DOHH2 (cell line): ENCODE results near the gene QDPR.

Experiments
- H3F3A ChIP-seq: fragments of 200-600 bp; sonication (generic), shearing (Covaris generic); 2 replicates; pipeline ENCODE4 v1.6.0; 2016; ENCODE audit warnings: antibody characterized with exemption, mild to moderate bottlenecking; ENCODE audit not compliant: control insufficient read depth, insufficient read depth
- H3K27ac ChIP-seq: fragments of 200-600 bp; sonication (generic); 2 replicates; pipeline ENCODE4 v1.5.1; 2014; ENCODE audit warnings: low read depth, mild to moderate bottlenecking, low read length, moderate library complexity
- H3K27me3 ChIP-seq: fragments of 200-600 bp; sonication (generic); 2 replicates; pipeline ENCODE4 v1.6.1; 2014; ENCODE audit warnings: mild to moderate bottlenecking, low read length, mixed read lengths; ENCODE audit not compliant: control insufficient read depth
- H3K36me3 ChIP-seq: fragments of 200-600 bp; sonication (generic); 2 replicates; pipeline ENCODE4 v1.6.1; 2014; ENCODE audit warnings: mild to moderate bottlenecking, low read length, moderate library complexity, mixed read lengths; ENCODE audit not compliant: control insufficient read depth
- H3K4me1 ChIP-seq: fragments of 200-600 bp; sonication (generic); 2 replicates; pipeline ENCODE4 v1.6.1; 2014; ENCODE audit warnings: mild to moderate bottlenecking, low read length, mixed read lengths; ENCODE audit not compliant: control insufficient read depth
- H3K4me2 ChIP-seq: fragments of 200-600 bp; sonication (generic); 2 replicates; pipeline ENCODE4 v1.6.0; 2014; ENCODE audit warnings: mild to moderate bottlenecking, low read length, moderate library complexity
- H3K4me3 ChIP-seq: fragments of 200-600 bp; sonication (generic); 2 replicates; pipeline ENCODE4 v1.5.1; 2014; ENCODE audit warnings: mild to moderate bottlenecking, low read length, mixed read lengths
- H3K79me2 ChIP-seq: fragments of 200-600 bp; sonication (generic); 2 replicates; pipeline ENCODE4 v1.6.1; 2014; ENCODE audit warnings: mild to moderate bottlenecking, low read length, mixed read lengths; ENCODE audit not compliant: control insufficient read depth
- H3K9me2 ChIP-seq: fragments of 200-600 bp; sonication (generic); replicated peaks from 2 replicates; pipeline ENCODE4 v1.6.1; 2014; ENCODE audit warnings: mild to moderate bottlenecking, low read length, mixed read lengths; ENCODE audit not compliant: control insufficient read depth
- H3K9me3 ChIP-seq: fragments of 200-600 bp; sonication (generic); 2 replicates; pipeline ENCODE4 v1.6.1; 2014; ENCODE audit warnings: antibody characterized with exemption, low read length, mixed read lengths; ENCODE audit not compliant: control insufficient read depth, insufficient read depth
- H4K20me1 ChIP-seq: fragments of 200-600 bp; sonication (generic); 2 replicates; pipeline ENCODE4 v1.6.0; 2014; ENCODE audit warnings: low read depth, mild to moderate bottlenecking, antibody characterized with exemption, low read length, moderate library complexity; ENCODE audit not compliant: control insufficient read depth, insufficient read depth
- CTCF ChIP-seq: fragments of 200-600 bp; sonication (generic); IDR thresholded peaks from one replicate; pipeline ENCODE4 v1.5.1; 2014; ENCODE audit warnings: antibody characterized with exemption, mild to moderate bottlenecking, low read depth, low read length; ENCODE audit not compliant: poor library complexity, severe bottlenecking
- EZH2phosphoT487 ChIP-seq: fragments of 200-600 bp; sonication (generic); IDR thresholded peaks from 2 replicates; pipeline ENCODE4 v1.6.1; 2017; ENCODE audit warnings: borderline replicate concordance, mild to moderate bottlenecking, antibody characterized with exemption, low read length, moderate library complexity, mixed read lengths

Gene QDPR

GRCh38 chr4:17476853-17477252 lies 35.0 kb downstream of the QDPR start:
- H3K36me3 ChIP-seq, result no peaks in the 10 kb centered on the region
- no peaks in the 10 kb centered on the region for H4K20me1 ChIP-seq
- no peaks in the 10 kb centered on the region for H3K9me3 ChIP-seq
- no peak overlapping the region for H3K4me2 ChIP-seq
- no peaks in the 10 kb centered on the region for H3K4me1 ChIP-seq
- no peaks in the 10 kb centered on the region for H3K9me2 ChIP-seq
- H3K27me3 ChIP-seq, result no peaks in the 10 kb centered on the region
- H3K27ac ChIP-seq, result no peak overlapping the region
- TF ChIP-seq CTCF (no peak), EZH2phosphoT487 (no peak)
- no peaks in the 10 kb centered on the region for H3F3A ChIP-seq
- H3K79me2 ChIP-seq, result no peaks in the 10 kb centered on the region
- H3K4me3 ChIP-seq, result no peak overlapping the region

DNA sequence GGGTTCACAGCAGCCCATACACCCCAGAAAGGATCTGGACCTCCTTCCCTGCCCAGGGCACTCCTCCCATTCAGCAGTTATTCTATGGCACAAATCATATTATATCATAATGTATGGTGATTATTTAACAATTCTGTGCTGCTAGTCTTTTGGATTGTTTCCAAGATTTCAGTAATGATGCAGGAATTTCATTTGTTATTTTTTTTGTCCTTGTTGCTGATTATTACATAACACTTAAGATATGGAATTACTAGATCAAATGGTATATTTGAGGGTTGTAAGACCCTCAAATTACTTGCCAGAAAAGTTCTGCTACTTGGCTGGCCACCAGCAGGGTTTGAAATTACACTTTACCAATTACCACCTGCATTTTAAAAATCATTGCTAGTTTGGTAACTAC lies 36.4 kb downstream of the QDPR start:
- Histone ChIP-seq H3K9me3 (no peaks in the 10 kb centered on the region), H3K4me1 (no peaks in the 10 kb centered on the region), H3K27me3 (no peaks in the 10 kb centered on the region), H4K20me1 (no peaks in the 10 kb centered on the region), H3F3A (no peaks in the 10 kb centered on the region), H3K4me2 (no peak overlapping the region), H3K27ac (no peak overlapping the region), H3K4me3 (no peak overlapping the region), H3K79me2 (no peaks in the 10 kb centered on the region), H3K9me2 (no peaks in the 10 kb centered on the region), H3K36me3 (no peaks in the 10 kb centered on the region)
- TF ChIP-seq CTCF (no peak), EZH2phosphoT487 (no peak)

DNA sequence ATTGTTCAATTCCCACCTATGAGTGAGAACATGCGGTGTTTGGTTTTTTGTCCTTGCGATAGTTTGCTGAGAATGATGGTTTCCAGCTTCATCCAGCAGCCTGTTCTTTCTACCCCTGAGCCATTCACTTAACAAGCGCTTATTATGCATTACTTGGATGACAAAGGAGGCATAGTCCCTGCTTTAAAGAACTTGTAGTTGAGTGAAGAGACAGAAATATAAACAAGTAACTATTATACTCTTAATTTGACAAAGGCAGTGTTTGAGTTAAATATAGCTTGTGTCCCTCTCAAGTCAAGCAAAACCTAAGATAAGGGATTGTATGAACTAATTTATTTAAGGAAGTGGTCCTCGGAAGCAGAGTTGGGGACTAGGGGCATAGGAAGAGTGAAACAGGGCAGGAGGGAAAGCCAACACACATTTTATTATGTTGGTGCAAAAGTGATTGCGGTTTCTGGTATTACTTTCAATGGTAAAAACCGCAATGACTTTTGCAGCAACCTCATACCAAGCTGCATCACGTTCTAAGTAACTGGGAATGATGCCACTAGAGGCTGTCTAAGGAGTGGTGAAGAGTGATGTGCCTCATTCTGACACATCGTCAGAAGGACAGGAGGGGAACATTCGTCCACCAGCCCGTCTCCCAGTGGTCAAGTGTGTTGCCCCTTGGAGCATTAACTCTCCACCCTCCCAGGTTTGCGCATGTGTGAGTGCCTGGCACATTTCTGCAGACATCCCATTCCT lies 41.8 kb downstream of the QDPR start:
- no peaks in the 10 kb centered on the region for H3K9me2 ChIP-seq
- no peaks in the 10 kb centered on the region for H4K20me1 ChIP-seq
- no peaks in the 10 kb centered on the region for H3K27me3 ChIP-seq
- no peak overlapping the region for H3K27ac ChIP-seq
- no peak overlapping the region for H3K4me2 ChIP-seq
- no peaks in the 10 kb centered on the region for H3K36me3 ChIP-seq
- H3K79me2 ChIP-seq, result no peaks in the 10 kb centered on the region
- TF ChIP-seq CTCF, result no peak
- TF ChIP-seq EZH2phosphoT487, result no peak
- H3K9me3 ChIP-seq, result no peaks in the 10 kb centered on the region
- H3K4me1 ChIP-seq, result no peaks in the 10 kb centered on the region
- H3K4me3 ChIP-seq, result no peak overlapping the region
- no peaks in the 10 kb centered on the region for H3F3A ChIP-seq
